ENCODE results near the gene PREP.
"Not testable (repeated sequence)": the region's sequence is repeated elsewhere in the genome, so short reads cannot be mapped to it uniquely, and the experiment has no call there.

PREP gene

DNA sequence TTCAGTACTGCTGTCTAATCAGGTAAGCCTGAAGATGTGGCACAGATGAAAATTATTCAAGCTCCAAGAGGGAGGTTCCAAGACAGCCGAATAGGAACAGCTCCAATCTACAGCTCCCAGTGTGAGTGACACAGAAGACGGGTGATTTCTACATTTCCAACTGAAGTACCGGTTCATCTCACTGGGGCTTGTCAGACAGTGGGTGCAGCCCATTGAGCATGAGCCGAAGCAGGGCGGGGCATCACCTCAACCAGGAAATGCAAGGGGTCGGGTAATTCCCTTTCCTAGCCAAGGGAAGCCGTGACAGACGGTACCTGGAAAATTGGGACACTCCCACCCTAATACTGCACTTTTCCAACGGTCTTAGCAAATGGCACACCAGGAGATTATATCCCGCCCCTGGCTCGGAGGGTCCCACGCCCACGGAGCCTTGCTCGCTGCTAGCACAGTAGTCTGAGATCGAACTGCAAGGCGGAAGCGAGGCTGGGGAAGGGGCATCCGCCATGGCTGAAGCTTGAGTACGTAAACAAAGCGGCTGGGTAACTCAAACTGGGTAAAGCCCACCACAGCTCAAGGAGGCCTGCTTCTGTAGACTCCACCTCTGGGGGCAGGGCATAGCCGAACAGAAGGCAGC, 64.4 kb downstream of the PREP start:
- DNase-seq, result not testable (repeated sequence)

DNA sequence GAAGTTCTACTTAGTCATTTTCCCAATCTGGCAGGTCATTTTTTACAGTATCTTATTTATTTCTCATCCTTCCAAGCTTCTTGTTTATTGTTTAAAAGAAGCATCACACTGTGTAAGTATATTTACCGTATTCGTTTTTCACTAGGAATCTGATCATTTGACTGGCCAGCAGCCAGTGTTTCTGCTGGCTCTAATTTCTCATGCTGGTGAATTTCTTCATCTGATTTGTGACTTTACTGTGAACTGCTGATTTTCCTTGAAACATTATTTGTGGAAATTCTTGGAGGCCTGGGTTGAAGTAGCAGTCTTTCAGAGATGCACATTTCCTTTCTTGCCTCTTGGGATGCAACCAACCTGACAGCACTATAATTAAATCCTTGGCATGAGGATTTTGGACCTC, 65.9 kb downstream of the PREP start:
- no peak for DNase-seq

DNA sequence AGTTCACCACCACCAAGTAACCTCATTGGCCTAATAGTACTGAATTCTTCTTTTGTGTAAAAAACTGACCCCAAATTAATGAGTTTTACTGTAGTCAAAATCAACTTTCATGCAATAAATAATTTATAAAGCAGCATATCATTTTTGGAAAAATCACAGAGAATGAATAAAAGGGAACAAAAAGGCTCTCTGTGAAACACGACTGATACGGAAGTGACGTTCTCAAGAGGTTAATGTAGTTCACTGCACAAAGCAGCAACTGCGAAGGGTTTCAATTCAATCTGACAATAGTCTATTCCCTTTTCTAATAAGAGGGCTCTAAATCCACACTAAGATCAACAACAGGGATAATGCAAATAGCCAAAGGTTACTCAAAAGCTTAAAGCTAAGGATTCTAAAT, 70.3 kb downstream of the PREP start:
- no peak for DNase-seq

DNA sequence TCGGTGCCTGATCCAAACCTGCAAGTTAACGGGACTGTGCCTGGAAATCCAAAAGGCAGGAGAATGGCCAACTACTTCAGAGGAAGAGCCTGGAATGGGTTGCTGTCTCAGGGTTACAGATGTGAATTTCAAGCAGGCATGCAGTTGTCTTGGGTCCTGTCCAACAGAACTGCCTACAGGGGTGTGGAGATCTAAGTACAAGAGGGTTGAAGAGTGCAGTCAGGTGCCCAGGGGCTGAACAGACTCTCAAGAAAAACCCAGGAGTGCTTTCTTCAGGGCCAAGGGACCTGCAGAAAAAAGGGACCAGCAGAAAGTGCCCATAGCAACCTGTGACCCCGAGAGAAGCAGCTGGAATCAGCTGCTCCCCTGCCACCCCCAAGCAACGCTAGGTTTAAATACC, 71.0 kb downstream of the PREP start:
- no peak for DNase-seq

DNA sequence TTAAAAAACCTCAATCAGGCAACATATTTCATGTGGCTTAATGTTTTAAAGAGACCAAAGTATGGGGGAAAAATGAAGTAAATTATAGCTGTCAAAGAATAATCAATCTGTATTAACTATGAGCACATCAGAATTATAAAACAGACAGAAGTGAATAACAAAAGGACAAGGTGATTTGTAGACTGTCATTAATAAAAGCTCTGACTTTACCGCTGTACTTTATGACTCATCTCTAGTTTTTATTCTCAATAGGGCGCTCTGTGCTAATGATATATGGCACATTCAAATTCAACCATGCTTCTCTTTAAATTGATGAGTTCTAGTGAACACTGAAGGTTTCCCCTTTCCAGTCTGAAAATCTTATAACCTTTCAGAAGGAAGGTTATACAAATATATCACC, 72.0 kb downstream of the PREP start:
- no peak for DNase-seq

DNA sequence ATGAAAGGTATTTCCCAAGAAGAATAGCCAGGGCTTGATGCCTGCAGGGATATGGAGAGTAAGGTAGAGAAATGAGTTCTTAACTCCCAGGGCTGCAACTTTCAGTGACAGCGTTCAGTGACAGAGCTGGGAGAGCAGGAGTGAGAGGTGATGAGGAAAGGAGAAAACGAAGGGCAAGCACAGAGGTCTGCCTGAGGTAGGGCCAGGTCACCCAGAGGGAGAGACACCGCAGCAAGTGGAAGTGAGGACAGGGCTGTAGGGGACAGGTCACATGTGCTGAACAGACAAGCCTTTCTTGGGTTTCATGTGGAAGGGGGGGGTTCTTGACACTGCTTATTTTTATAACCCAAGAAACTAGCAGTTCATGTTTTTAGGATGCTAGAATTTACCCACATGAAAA, 72.5 kb downstream of the PREP start:
- no peak for DNase-seq

DNA sequence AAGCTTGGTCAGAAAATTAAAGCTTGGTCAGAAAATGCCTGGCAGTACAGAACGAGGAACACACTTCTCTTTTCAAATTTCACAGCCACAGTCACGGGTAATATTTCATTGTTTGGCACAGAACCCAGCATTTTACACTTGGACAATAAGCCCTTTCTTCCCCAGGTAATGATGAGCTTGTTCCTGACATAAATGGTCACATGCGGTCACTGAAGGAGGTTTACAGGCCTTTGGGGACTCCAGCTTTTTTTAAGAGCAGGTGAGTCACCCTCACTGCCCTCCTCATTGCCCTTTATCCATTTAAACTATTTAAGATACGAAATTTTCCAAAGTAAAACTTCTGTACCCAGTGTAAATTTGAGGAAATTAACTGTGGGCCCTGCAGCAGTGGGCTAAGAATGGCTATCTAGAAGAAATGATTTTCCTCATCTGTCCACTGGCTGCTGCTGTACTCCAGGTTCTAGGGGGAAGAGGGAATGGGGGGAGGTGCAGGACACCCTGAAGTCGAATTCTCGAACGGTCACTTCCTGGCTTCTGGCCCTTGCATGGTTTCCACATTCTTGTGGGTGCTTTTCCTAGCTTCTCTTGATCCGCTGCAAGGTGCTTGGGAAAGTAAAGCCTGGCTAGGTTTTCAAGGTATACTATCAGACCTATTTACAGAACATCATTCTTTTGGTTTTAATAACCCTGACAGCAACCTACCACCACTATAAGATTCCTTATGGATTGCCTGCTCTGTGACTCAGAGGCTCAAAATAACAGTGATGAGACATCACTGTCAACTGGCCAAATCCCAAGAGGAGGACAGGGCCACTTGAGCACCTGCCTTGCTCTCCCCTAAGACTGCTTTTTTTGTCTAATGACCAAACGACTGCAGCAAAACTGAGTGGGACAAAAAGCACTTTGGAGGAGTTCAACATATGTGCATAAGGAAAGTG, 75.8 kb downstream of the PREP start:
- peak; percentile 44 for DNase-seq

DNA sequence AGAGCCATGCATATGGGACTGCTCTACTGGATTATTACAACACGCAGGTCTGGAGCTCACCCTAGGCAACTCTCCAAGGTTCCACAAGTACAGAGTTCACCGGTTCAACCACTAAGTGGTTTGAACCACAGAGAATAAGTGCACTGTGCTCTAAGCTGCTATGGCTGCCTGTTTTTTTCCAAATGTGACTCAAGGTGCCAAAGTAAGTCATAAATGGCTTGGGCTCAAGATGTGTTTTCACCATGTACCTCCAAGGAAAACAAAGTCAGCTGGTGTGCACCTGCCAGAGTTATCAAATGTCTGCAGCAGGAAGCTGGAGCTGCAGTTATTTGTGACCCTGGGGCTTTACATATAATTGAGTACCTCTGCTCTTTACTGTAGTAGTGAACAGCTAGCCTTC, 76.7 kb downstream of the PREP start:
- no peak for DNase-seq

DNA sequence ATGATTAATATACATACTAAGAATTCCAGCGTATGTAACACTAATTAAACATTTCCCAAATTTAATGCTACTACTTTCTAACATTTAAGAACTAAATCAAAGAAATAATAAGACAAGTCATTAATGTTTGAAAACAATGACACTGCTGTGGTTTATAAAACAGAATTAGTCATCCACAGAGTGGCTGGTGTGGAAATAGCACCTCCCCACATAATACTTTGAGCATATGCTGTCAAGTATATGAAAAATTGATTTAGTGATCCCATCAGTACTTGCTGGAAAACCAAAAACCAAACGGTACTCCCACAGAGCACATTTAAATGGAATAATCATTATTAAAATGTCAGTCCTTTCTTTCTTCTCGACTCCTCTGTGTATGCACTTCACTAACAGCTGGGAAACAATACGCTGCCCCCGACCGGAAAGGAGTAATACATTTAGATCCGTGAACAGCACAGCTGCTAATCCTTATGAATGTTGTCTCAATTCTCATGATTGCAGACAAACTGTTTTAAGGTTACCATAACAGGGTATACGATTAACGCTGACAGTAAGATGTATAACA, 78.4 kb downstream of the PREP start:
- DNase-seq, result no peak

DNA sequence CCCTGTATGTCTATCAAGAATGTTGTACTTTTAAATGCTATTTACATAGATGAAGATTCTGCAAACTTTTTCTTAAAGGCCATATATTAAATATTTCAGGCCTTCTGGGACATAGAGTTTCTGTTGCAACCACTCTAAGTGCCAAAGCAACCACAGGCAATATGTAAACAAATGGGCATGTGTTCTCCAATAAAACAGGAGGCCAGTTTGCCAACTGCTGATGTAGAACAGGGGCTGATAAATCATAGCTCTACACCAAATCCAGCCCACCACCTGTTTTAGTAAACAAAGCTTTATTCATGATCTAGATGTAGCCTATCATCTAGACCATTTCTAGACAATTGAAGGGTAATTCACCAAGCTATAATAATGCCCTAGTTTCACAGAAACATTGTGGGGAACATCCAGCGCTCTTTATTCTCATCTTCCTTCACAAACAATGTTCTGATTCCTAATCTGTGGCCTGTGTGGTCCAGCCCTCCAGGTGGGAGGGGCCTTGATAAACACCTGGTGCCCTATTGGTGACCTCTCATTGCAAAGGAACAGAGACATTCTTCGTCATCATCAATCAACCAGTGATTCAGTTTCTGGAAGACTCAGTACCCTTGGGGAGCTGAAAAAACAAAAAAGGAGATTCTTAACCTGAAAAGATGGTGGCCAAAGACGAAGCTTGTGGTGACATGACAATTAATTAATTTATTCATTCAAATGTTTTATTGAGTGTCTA, 80.2 kb downstream of the PREP start:
- no peak for DNase-seq

DNA sequence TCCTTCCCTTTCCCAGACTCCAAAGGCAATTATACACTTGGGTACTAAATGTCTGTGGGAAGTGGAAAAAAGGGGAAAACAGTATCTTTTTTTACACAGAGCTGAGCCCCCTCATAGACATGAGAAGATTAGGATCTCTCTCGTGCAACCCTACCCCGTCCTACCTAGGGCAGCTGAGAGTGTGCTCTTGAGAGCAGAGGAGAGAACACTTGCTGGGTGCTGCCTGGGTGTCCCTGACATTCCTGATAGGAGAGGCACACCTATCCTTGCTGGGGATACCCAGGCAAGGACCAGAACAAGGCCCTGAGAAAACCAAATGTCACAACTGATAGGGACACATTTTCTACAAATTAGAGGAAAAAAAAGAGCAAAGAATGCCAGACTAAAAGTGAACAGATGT, 81.2 kb downstream of the PREP start:
- no peak for DNase-seq

DNA sequence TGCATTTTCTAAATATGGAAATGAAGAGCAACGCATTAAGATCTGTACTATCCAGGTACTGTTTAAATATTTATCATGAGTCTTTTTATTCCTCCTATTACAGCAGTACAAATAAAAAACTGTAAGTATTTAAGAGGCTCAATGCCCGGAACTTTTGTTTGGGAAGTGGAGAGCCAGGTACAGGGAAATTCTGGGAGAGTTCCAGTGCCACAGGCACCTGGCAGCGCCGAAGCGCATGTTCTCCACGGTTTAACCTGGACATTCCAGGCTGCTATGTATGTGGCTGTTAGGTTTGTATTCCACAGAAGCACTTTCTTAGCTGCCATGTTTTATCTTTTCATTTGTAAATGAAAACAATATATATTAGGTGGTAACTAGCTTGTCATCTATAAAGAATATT, 81.7 kb downstream of the PREP start:
- DNase-seq, result no peak

DNA sequence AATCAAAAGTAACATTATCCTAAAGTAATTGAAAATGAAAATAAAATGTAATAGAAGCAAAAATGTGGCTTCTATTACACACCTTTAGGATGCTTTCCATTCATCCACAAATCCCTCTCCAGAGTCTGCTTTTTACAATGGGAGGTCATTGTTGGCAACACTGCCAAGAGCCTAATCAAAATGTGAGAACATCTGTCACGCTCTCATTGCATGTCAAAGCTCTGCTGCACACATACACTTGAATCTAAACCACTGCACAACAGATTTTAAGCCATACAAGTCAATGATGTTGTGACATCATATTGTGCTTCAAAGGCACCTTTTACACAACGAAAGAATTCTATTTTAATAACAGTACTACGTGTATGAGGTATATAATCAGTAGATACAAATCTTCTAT, 82.1 kb downstream of the PREP start:
- no peak for DNase-seq

DNA sequence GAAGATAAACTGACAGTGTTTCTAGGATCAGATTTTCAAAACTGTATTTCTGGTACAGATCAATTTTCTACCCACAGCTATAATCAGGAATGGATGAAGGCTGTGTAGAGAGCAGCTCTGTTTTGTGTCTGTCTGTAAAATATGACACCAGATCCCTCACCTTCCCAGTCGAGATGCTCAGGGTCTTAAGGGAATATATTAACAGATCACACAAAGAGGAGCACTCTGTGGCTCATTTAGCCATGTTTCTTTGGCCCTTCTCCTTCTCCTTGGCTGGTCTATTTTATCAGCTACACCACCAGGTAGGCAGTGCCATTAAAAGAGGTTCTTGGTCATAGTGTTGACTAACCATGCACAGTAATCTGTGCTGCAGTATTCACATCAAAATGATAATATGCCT, 82.6 kb downstream of the PREP start:
- no peak for DNase-seq

DNA sequence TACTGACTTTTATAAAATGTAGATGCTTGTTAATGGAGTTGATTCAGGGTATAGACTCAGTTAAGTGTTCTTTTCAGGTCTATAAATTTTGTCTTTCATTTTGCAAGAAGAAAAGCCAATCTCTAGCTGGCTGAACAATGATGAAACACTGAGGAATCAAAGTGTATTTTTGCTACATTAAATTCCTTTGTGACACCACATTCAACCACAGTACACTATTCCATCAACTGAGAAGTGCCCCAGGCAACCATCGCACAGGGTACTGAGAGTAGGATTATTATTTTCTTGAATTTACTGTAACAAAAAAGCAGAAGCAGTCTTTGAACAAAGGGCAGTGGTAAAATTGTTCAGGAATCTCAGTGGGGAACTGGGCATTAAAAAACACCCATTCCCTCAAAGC, 83.6 kb downstream of the PREP start:
- DNase-seq, result no peak

DNA sequence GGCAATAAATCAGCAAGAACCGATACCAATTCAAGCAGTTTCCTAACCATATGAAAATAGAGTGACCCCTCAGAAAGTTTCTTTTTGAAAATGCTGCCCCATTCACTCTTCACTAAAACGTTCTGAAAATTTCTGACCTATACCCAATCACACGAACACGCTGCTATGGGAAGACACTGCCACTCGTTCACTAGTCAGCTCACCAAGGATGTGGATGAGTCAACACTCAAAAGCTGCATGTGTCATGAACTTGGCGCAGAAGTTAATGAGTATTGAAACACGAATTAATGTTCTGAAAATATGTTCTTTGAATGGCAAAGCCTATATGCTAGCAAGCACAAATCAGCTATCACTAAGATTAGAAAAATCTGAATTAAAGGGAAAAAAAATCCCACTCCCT, 84.2 kb downstream of the PREP start:
- DNase-seq, result no peak

DNA sequence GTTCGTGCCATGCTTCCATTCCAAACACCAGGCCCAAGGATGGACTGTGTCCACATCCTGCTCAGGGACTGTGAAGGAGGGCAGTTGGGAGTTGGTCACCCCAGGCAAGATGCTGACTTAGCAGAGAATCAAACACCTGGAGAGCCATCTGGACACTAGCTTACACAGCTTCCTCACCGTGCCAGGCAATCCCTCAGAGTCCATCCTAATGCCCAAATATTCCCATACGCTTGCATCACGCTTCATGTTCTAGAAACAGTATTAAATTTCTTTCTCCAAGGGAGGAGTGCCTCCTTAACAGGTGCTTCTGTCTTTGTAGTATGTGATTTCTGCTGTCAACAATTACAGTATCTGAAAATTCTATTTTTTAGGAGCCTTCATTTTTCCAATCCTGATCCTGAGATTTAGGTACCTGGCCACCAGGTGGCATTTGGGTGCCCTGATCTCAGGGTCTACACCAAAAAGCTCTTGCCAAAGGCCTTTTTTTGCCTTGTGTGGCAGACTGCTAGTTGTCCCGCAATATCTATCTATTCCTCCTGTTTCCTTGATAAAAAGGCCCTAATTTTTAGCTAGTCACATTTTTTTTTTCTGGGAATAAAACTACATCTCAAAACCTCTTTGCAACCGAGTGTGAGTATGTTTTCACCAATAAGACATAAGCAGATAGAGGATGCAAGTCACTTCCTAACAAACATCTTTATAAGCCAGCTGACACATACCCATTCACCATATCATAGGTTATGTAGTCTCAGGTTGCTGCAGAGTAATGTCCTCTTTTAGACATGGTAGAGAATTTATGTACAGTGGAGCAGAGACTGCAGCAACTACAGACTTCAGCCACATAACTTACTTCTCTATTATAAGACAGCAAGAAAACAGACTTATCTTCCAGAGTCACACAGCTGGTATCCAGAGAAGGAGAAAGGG, 85.0 kb downstream of the PREP start:
- no peak for DNase-seq

DNA sequence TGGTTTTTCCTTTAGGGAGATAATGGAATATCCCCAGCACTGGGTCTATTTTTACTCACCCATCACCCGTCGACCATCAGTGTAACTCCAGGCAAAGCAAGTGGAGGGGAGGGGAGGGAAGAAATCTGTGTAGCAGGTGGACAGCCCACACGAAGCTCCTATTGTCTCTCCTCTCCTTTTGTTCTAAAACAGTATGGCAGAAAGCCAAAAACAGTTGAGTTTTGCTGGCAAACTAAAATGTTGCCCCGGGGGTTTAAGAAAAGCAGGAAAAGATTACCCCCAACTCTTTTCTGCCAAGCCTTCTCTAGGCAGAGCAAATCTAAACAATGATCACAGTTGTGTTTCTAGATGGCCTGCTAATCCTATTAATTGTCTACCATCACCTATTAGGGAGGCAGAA, 89.7 kb downstream of the PREP start:
- DNase-seq, result no peak

DNA sequence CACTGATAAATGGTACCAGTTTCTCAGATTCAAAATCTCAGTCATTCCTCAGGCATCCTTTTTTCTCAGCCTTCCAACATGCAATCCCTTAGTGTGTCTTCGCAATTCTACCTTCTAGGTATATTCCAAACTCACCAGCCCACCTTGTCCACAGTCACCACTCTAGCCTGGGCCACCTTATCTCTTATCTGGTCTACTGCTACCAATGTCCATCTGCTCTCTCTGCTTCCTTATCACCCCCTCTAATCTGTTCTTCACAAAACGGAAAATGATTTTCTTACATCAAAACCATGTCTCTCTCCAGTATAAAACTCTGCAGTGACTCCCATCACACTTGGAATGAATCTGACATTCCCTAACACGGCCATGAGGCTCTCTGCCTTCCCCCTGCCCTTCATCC, 91.9 kb downstream of the PREP start:
- no peak for DNase-seq

DNA sequence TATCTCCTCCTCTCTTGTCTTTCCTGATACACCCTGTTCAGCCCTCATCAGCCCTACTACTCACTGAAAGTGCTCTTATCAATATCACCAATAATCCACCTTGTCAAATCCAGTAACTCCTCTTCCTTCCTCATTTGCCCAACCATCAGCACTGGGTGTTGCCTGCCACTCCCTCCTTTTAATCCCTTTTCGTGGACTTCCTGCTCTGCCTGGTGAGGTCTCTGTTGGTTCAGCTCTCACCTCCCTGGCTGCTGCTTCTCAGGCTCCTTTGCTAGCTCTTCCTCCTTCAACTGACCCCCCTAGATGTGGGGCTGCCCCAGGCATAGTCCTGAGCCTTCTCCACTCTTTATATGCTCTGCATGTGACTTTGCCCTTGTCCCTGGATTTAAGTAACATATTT, 92.5 kb downstream of the PREP start:
- no peak for DNase-seq

DNA sequence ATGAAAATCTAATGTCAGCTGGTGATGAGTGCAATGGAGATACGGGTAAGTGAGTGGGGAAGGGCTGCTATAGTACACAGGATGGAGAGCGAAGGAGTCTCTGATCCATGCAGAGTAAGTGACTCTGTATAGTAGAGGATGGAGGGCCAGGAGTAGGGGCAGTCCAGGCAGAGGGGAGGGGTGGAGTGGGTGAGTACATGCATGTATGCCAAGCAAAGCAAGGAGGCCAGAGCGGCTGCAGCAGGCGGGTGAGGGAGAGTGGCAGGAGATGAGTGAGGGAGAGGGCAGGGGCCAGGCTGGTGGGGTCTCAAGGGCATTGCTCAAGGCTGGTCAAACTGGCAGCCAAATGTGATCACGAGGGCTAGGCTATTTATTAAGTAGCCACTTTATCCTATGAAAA, 94.0 kb downstream of the PREP start:
- no peak for DNase-seq

DNA sequence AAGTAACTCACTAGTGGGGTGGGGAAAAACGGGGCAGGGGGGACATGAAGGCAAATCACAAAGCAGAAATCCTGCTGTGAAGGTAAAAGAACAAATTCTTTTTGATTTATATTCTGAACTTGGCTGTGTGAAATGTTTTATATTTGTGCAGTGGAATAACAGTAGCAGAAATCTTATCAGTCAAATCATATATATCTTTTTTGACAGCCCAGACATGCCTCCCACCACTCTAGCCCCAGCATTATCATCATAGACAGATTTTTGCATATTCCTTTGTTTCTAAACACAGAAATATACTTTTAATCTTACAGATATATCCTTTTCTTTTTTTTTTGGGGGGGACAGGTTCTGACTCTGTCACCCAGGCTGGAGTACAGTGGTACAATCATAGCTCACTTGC, 97.4 kb downstream of the PREP start:
- peak; percentile 21 for DNase-seq

All from retina (tissue), 1 donor.